K562 (cell line): ENCODE data around the gene DNASE2B. TPM values are rescaled to one million over a fixed set of nuclear protein-coding genes. Genes with fewer than 3 reads are reported as not detected.

Experiments
- ATAC-seq: fragments of 200-7000 bp; cut with Tn5 transposase; 3 replicates; pipeline ENCODE4 v1.9.1; 2020; ENCODE audit warnings: moderate library complexity
- BruUV-seq: library from RNA; stranded (reverse); fragments of 400-500 nt; replicated peaks from 2 replicates; lab custom pipeline; 2021; lab: Mats Ljungman, UMichigan
- CTCF ChIA-PET: fragments of 300-600 bp; formaldehyde crosslinking; extraction: SDS; loops from one replicate; lab custom pipeline; 2021; ENCODE audit warnings: low intra/inter-chr PET ratio; lab: Yijun Ruan, JAX
- POLR2A ChIA-PET: fragments of 300-600, 350-650 bp; sonication (Branson Sonifier 250); formaldehyde crosslinking; extraction: SDS; loops from one replicate; lab custom pipeline; 2021; ENCODE audit warnings: antibody characterized with exemption, inconsistent platforms; lab: Yijun Ruan, JAX
- DNase-seq, 4 experiments: peaks; one replicate each; pipeline versions ENCODE4 v3.0.0 to v3.0.0-alpha.2; 2011 to 2018; ENCODE audit warnings: low spot score in 3 of 4, mixed read lengths in 3 of 4; ENCODE audit errors: extremely low read depth in 1 of 4
- FAIRE-seq: peaks from 2 replicates; lab custom pipeline; 2011; peaks lifted over from hg19 to GRCh38; lab: Jason Lieb, UNC
- H2AFZ ChIP-seq: 2 replicates; pipeline ENCODE4 v1.6.0; 2011; ENCODE audit warnings: low read depth, low read length, control low read depth, inconsistent platforms
- H3K27ac ChIP-seq: fragments of 200-600 bp; 3 replicates; pipeline ENCODE4 v1.8.0; 2011; ENCODE audit warnings: low read depth, mild to moderate bottlenecking, control low read depth, inconsistent platforms, low read length, moderate library complexity, mixed read lengths; ENCODE audit errors: extremely low read depth
- H3K27me3 ChIP-seq, 2 experiments: fragments of 300-600 bp in 1 of 2; 2 replicates in 1 of 2; 3 replicates in 1 of 2; pipeline versions ENCODE4 v1.6.0 to v1.8.0; 2011; ENCODE audit warnings: inconsistent platforms in 2 of 2, low read length in 2 of 2, mild to moderate bottlenecking in 1 of 2, mixed read lengths in 1 of 2, moderate library complexity in 1 of 2; ENCODE audit not compliant: control insufficient read depth in 2 of 2, insufficient read depth in 2 of 2
- H3K36me3 ChIP-seq: fragments of 300-600 bp; 3 replicates; pipeline ENCODE4 v1.8.0; 2011; ENCODE audit warnings: mild to moderate bottlenecking, low read length, inconsistent platforms; ENCODE audit not compliant: control insufficient read depth, insufficient read depth
- H3K4me1 ChIP-seq, 2 experiments: fragments of 200-600 bp in 1 of 2; replicated peaks in 1 of 2; 2 replicates in 1 of 2; 3 replicates in 1 of 2; pipeline versions ENCODE4 v1.5.1 to v1.8.0; 2011; ENCODE audit warnings: inconsistent platforms in 2 of 2, low read length in 2 of 2, mild to moderate bottlenecking in 1 of 2, mixed read lengths in 1 of 2, moderate library complexity in 1 of 2; ENCODE audit not compliant: control insufficient read depth in 2 of 2, insufficient read depth in 2 of 2
- H3K4me2 ChIP-seq: 2 replicates; pipeline ENCODE4 v1.6.1; 2011; ENCODE audit warnings: low read length, control low read depth, inconsistent platforms, mixed read lengths; ENCODE audit not compliant: insufficient read depth
- H3K4me3 ChIP-seq: fragments of 200-600 bp; sonication (generic), shearing (Covaris generic); 2 replicates; pipeline ENCODE4 v1.5.1; 2016; ENCODE audit warnings: control low read depth, inconsistent platforms
- H3K79me2 ChIP-seq: fragments of 200-600 bp; 3 replicates; pipeline ENCODE4 v1.8.0; 2011; ENCODE audit warnings: low read length, inconsistent platforms; ENCODE audit not compliant: control insufficient read depth, insufficient read depth
- H3K9ac ChIP-seq, 2 experiments: 2 replicates each; pipeline versions ENCODE4 v1.6.0 to v1.6.1; 2011; ENCODE audit warnings: low read depth in 2 of 2, low read length in 2 of 2, control low read depth in 1 of 2, inconsistent platforms in 1 of 2, mild to moderate bottlenecking in 1 of 2, mixed read lengths in 1 of 2; ENCODE audit not compliant: insufficient read depth in 1 of 2
- H3K9me1 ChIP-seq: one replicate; pipeline ENCODE4 v1.6.0; 2011; ENCODE audit warnings: inconsistent platforms, mild to moderate bottlenecking, low read length, moderate library complexity; ENCODE audit not compliant: control insufficient read depth, insufficient read depth
- H3K9me3 ChIP-seq: replicated peaks from 2 replicates; pipeline ENCODE4 v1.5.1; 2011; ENCODE audit warnings: low read depth, low read length, inconsistent platforms; ENCODE audit not compliant: control insufficient read depth, insufficient read depth
- H4K20me1 ChIP-seq: replicated peaks from 2 replicates; pipeline ENCODE4 v1.6.1; 2011; ENCODE audit warnings: low read length, inconsistent platforms, mixed read lengths; ENCODE audit not compliant: control insufficient read depth, insufficient read depth
- RBFOX2 ChIP-seq: fragments of 200-400 bp; formaldehyde crosslinking; IDR thresholded peaks from 2 replicates; pipeline ENCODE4 v1.6.1; 2017; ENCODE audit warnings: low read depth, mild to moderate bottlenecking, low read length, moderate library complexity
- WGBS: fragments of 100-300 bp; shearing (Covaris generic); methylation state at CpG from one replicate; pipeline ENCODE4 v1.1.6; 2016; ENCODE audit warnings: low coverage, mixed read lengths; ENCODE audit not compliant: insufficient coverage; ENCODE audit errors: missing lambda C conversion rate; 5-methylcytosine and 5-hydroxymethylcytosine counted together
- in situ Hi-C: fragments of 300-500 bp; cut with MboI; formaldehyde crosslinking; loops from 4 replicates; pipeline ENCODE4 v1.15.0; 2018; ENCODE audit warnings: inconsistent platforms, mixed read lengths
- intact Hi-C: fragments of 100-400 bp; cut with micrococcal nuclease; formaldehyde crosslinking; loops from 2 replicates; pipeline ENCODE4 v1.14.2; 2022
- polyA plus RNA-seq, 8 experiments: library from polyadenylated mRNA; depleted of rRNA in 4 of 8; stranded (reverse) in 5 of 8; unstranded in 3 of 8; fragments of >200 nt; fragmentation: Nextera tagmentation in 2 of 8; fragmentation: Illumina TruSeq in 1 of 8; extraction: Ambion mirVana in 2 of 8; extraction: Trizol in 1 of 8; gene quantifications; 2 replicates each; pipeline versions ENCODE4 v1.2.1 to v1.2.3, GENCODE V29; 2011 to 2014; ENCODE audit warnings: inconsistent platforms in 1 of 8, missing spikeins in 1 of 8
- total RNA-seq, 7 experiments: library from RNA; depleted of rRNA in 6 of 7; stranded (reverse); fragments of >200 nt in 6 of 7; fragmentation: Illumina TruSeq in 2 of 7; extraction: Trizol in 2 of 7; gene quantifications; 2 replicates each; pipeline versions ENCODE4 v1.2.1 to v1.2.3, GENCODE V29; 2011 to 2021; ENCODE audit warnings: low replicate concordance in 1 of 7
- TF ChIP-seq, protein P1 (sequence below): fragments of 250-450 bp; sonication (Bioruptor Pico); IDR thresholded peaks from 2 replicates; pipeline ENCODE4 v1.8.0; 2021; ENCODE audit warnings: moderate library complexity, mild to moderate bottlenecking, inconsistent platforms

Gene DNASE2B
- total and polyA plus RNA-seq, 9 of the 15 experiments (the other 6 are each of a cell fraction or from before 2014, with no cell fraction given): not detected

DNA sequence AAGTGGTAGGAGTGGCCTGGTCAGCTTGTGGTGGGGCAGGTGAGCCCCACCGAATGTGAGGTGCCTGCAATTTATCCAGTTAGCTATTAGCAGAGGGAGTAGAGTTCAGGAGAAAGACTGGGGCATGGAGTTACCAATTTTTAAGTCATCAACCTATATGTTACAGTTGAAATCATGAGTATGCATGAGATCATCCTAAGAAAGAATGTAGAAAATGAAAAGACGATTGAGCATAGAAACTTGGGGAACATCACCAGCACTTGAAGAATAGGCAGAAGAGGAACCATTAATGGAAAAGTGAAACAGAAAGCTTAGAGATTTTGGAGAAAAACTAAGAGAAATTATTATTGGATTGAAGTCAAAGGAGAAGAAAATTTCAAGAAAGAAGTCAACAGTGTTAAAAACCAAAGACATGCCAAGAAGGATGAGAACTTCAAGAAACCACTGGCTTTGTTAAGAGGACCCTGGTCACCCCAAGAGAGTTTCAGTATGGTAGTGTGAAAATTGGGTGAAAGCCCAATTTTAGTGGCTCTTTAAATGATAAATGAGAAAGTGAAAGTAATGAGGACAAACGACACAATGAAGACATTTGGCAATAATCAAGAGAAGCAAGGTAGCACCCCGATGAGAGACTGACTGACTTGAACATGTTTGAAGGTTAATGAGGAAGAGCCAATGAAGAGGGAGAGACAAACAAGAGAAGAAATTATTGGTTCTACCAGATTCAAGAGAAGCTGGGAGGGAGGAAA lies 36.7 kb downstream of the DNASE2B start:
- in situ Hi-C loops (loop anchor here (10.0 kb wide), 1 partner anchor 510 kb away; no protein-coding TSS in a partner anchor), intact Hi-C loops (loop anchor here (5.0 kb wide), 1 partner anchor 293 kb away; the partner anchor contains the start of gene PRKACB)
- H2AFZ ChIP-seq: no peak overlapping the region
- TF ChIP-seq RBFOX2: no peak
- TF ChIP-seq, protein P1, sequence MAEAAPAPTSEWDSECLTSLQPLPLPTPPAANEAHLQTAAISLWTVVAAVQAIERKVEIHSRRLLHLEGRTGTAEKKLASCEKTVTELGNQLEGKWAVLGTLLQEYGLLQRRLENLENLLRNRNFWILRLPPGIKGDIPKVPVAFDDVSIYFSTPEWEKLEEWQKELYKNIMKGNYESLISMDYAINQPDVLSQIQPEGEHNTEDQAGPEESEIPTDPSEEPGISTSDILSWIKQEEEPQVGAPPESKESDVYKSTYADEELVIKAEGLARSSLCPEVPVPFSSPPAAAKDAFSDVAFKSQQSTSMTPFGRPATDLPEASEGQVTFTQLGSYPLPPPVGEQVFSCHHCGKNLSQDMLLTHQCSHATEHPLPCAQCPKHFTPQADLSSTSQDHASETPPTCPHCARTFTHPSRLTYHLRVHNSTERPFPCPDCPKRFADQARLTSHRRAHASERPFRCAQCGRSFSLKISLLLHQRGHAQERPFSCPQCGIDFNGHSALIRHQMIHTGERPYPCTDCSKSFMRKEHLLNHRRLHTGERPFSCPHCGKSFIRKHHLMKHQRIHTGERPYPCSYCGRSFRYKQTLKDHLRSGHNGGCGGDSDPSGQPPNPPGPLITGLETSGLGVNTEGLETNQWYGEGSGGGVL (CRISPR knock-in tag): no peak
- H3K4me2 ChIP-seq: no peak overlapping the region
- no peaks in the 10 kb centered on the region for H3K4me1 ChIP-seq
- no peaks in the 10 kb centered on the region for H4K20me1 ChIP-seq
- H3K36me3 ChIP-seq: no peaks in the 10 kb centered on the region
- FAIRE-seq: no peak
- no peaks in the 10 kb centered on the region for H3K27me3 ChIP-seq
- no peak overlapping the region for H3K4me3 ChIP-seq
- WGBS: 0% methylated on average over 4 of the region's 4 CpGs
- H3K27ac ChIP-seq: no peak overlapping the region
- no peak overlapping the region for H3K9ac ChIP-seq
- ChIA-PET CTCF (interaction anchor here (0.5 to 0.7 kb wide), 2 partner anchors 161 to 311 kb away, joined by 3 read pairs; no protein-coding TSS in a partner anchor), POLR2A (no interaction called here)
- no peaks in the 10 kb centered on the region for H3K9me1 ChIP-seq
- no peaks in the 10 kb centered on the region for H3K9me3 ChIP-seq
- ATAC-seq: no peak
- no peaks in the 10 kb centered on the region for H3K79me2 ChIP-seq
- no TSS peak for BruUV-seq
- DNase-seq: no peak
